Spleen (tissue), 7 donors: ENCODE results near the gene TNFRSF14.

Experiments
- CTCF ChIP-seq, 11 experiments: fragments of 200-600 bp in 7 of 11; fragments of 450-650 bp in 4 of 11; sonication (generic) in 4 of 11; IDR thresholded peaks in 8 of 11; conservative IDR thresholded peaks in 3 of 11; 1 replicate in 7 of 11; 2 replicates in 4 of 11; pipeline versions ENCODE4 v1.4.0 to v1.8.0; 2016 to 2021; ENCODE audit warnings: antibody characterized with exemption in 11 of 11, inconsistent platforms in 4 of 11, mild to moderate bottlenecking in 1 of 11
- POLR2A ChIP-seq, 3 donors: fragments of 450-650 bp; IDR thresholded peaks; one replicate each; pipeline ENCODE4 v1.5.1; 2017; ENCODE audit warnings: antibody characterized with exemption in 3 of 3, mild to moderate bottlenecking in 1 of 3
- POLR2AphosphoS5 ChIP-seq, 3 donors: sonication (generic); formaldehyde crosslinking; IDR thresholded peaks; one replicate each; pipeline ENCODE4 v1.5.1; 2017; ENCODE audit warnings: antibody characterized with exemption in 3 of 3
- donor health status: DM: no; HTN: no; CAD: no; lungs with moderate emphysema.
- donor health status: DM: no; HTN: no; CAD: no.
- donor health status: DM: no; HTN: no; CAD: no.

GRCh38 chr1:2516946-2517345 is 39.2 kb upstream of the TNFRSF14 start:
- no peak for TF ChIP-seq POLR2A (IDR thresholded peaks at IDR 0.05)
- no peak for TF ChIP-seq CTCF (IDR thresholded peaks at IDR 0.05 in 8 of 11, conservative IDR thresholded peaks at IDR 0.05 in 3 of 11)
- no peak for TF ChIP-seq POLR2AphosphoS5 (IDR thresholded peaks at IDR 0.05)
